Keratinocyte (primary cell): ENCODE data around the gene PLPPR2.

Source experiments
- CTCF ChIP-seq, 3 experiments: IDR thresholded peaks in 1 of 3; conservative IDR thresholded peaks in 1 of 3; optimal IDR thresholded peaks in 1 of 3; 2 replicates in 2 of 3; 3 replicates in 1 of 3; pipeline versions ENCODE3 to v1.5.1; 2011; ENCODE audit warnings: low read length in 3 of 3, mild to moderate bottlenecking in 3 of 3, moderate library complexity in 2 of 3, control low read depth in 1 of 3, inconsistent platforms in 1 of 3; ENCODE audit not compliant: insufficient read depth in 2 of 3; ENCODE audit errors: extremely low read depth in 1 of 3
- EZH2 ChIP-seq: IDR thresholded peaks from one replicate; pipeline ENCODE4 v1.6.1; 2012; ENCODE audit warnings: inconsistent platforms, mild to moderate bottlenecking, low read length, moderate library complexity

DNA sequence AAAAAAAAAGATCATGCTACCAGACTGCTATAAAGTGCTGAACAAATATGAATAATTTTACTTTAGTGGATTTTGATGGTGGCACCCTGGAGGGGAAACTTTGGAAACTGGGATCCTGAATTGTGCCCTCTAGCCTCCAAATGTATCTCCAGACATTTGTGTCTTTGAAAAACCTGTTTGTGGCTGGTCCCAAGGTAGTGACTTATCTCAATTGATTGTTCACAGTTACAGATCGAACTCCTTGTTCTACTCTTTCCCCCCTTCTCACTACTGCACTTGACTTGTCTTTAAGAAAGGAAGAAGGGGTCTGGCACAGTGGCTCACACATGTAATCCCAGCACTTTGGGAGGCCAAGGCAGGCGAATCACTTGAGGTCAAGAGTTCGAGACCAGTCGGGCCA lies 53.4 kb downstream of the PLPPR2 start:
- TF ChIP-seq CTCF (optimal IDR thresholded peaks at IDR 0.05 in 1 of 3, IDR thresholded peaks at IDR 0.05 in 1 of 3, conservative IDR thresholded peaks at IDR 0.05 in 1 of 3; ENCODE audit: extremely low read depth in 1 of 3, insufficient read depth in 2 of 3, low read length in 3 of 3) (no peak), EZH2 (no peak)
